Body of pancreas (tissue), 4 donors: ENCODE measurements around the gene CTIF.

Source experiments
- POLR2A ChIP-seq, 3 donors: fragments of 450-650 bp; IDR thresholded peaks; one replicate each; pipeline ENCODE4 v1.6.1; 2016; ENCODE audit warnings: antibody characterized with exemption in 3 of 3, mild to moderate bottlenecking in 2 of 3
- TF ChIP-seq, protein P1 (sequence below), 7 experiments: fragments of 450-650 bp in 4 of 7; fragments of 200-600 bp in 3 of 7; sonication (generic) in 3 of 7; IDR thresholded peaks; one replicate each; pipeline ENCODE4 v1.5.1; 2016 to 2019; ENCODE audit warnings: antibody characterized with exemption in 7 of 7

DNA sequence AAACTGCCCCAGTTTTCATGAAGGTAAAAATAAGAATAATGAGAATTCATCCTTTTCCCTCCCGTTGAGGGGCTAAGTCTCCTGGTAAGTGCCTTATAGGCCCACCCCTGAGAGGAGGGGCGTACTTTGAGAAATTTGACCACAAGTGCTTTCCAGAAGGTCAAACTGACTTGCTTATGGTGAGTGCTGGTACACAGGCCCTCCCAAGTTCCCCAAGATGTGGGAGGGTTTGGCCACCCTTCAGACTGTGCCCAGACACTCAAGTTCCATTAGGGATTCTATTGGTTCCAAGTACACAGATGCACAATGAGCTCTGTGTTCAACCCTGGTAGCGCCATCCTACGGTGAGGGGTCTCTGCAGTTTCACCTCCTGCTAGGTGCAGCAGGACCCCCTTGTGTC, 205.1 kb downstream of the CTIF start:
- TF ChIP-seq, protein P1, sequence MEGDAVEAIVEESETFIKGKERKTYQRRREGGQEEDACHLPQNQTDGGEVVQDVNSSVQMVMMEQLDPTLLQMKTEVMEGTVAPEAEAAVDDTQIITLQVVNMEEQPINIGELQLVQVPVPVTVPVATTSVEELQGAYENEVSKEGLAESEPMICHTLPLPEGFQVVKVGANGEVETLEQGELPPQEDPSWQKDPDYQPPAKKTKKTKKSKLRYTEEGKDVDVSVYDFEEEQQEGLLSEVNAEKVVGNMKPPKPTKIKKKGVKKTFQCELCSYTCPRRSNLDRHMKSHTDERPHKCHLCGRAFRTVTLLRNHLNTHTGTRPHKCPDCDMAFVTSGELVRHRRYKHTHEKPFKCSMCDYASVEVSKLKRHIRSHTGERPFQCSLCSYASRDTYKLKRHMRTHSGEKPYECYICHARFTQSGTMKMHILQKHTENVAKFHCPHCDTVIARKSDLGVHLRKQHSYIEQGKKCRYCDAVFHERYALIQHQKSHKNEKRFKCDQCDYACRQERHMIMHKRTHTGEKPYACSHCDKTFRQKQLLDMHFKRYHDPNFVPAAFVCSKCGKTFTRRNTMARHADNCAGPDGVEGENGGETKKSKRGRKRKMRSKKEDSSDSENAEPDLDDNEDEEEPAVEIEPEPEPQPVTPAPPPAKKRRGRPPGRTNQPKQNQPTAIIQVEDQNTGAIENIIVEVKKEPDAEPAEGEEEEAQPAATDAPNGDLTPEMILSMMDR (IDR thresholded peaks at IDR 0.05): no peak
- no peak for TF ChIP-seq POLR2A (IDR thresholded peaks at IDR 0.05)
